PC-3 (cell line): Measurements from ENCODE around the gene PSMA8. TPM values are rescaled to one million over a fixed set of nuclear protein-coding genes. Genes with fewer than 3 reads are reported as not detected.
A peak's percentile ranks its signal among the peaks of the same experiment; 100 is the strongest.

Experiments
- ATAC-seq: fragments of 200-7000 bp; cut with Tn5 transposase; 2 replicates; pipeline ENCODE4 v1.9.1; 2020; ENCODE audit warnings: mild to moderate bottlenecking, moderate library complexity
- BruUV-seq: library from RNA; stranded (reverse); fragments of 400-500 nt; replicated peaks from 2 replicates; lab custom pipeline; 2021; lab: Mats Ljungman, UMichigan
- CTCF ChIA-PET: fragments of 300-600 bp; sonication (Branson Sonifier 250); formaldehyde crosslinking; loops from one replicate; lab custom pipeline; 2022; ENCODE audit warnings: antibody characterized with exemption; lab: Charles Lee
- POLR2A ChIA-PET: fragments of 300-600 bp; sonication (Branson Sonifier 250); formaldehyde crosslinking; loops from one replicate; lab custom pipeline; 2022; ENCODE audit warnings: antibody characterized with exemption; ENCODE audit not compliant: unreplicated experiment; lab: Charles Lee
- DNase-seq: peaks from one replicate; pipeline ENCODE4 v3.0.0-alpha.2; 2015
- H2AFZ ChIP-seq: fragments of 300-600 bp; sonication (generic); 2 replicates; pipeline ENCODE4 v1.6.0; 2016; ENCODE audit warnings: antibody characterized with exemption, low read length
- H3F3A ChIP-seq: fragments of 300-600 bp; sonication (generic); one replicate; pipeline ENCODE4 v1.6.0; 2017; ENCODE audit warnings: antibody characterized with exemption, low read length, control low read depth, mild to moderate bottlenecking; ENCODE audit not compliant: unreplicated experiment
- H3K27ac ChIP-seq: fragments of 300-600 bp; sonication (generic); 2 replicates; pipeline ENCODE4 v1.5.1; 2016; ENCODE audit warnings: mild to moderate bottlenecking, low read length
- H3K27me3 ChIP-seq: fragments of 300-600 bp; sonication (generic); 2 replicates; pipeline ENCODE4 v1.6.1; 2016; ENCODE audit warnings: low read length, mixed read lengths
- H3K36me3 ChIP-seq: fragments of 300-600 bp; sonication (generic); 2 replicates; pipeline ENCODE4 v1.6.1; 2016; ENCODE audit warnings: low read depth, mixed run types, low read length, mixed read lengths
- H3K4me1 ChIP-seq: fragments of 300-600 bp; sonication (generic); 2 replicates; pipeline ENCODE4 v1.5.1; 2016; ENCODE audit warnings: low read length; ENCODE audit not compliant: insufficient read depth
- H3K4me2 ChIP-seq: fragments of 300-600 bp; sonication (generic); 2 replicates; pipeline ENCODE4 v1.6.0; 2016; ENCODE audit warnings: low read length
- H3K4me3 ChIP-seq: fragments of 300-600 bp; sonication (generic); 2 replicates; pipeline ENCODE4 v1.5.1; 2016; ENCODE audit warnings: mild to moderate bottlenecking, low read length, mixed read lengths
- H3K79me2 ChIP-seq: fragments of 300-600 bp; sonication (generic); 2 replicates; pipeline ENCODE4 v1.6.1; 2017; ENCODE audit warnings: low read length, mixed read lengths
- H3K9ac ChIP-seq: fragments of 300-600 bp; sonication (generic); 2 replicates; pipeline ENCODE4 v1.6.0; 2016; ENCODE audit warnings: mild to moderate bottlenecking, low read length
- H3K9me2 ChIP-seq: fragments of 300-600 bp; sonication (generic); replicated peaks from 2 replicates; pipeline ENCODE4 v1.6.1; 2016; ENCODE audit warnings: mixed run types, low read length, mixed read lengths
- H3K9me3 ChIP-seq: fragments of 300-600 bp; sonication (generic); 2 replicates; pipeline ENCODE4 v1.6.1; 2016; ENCODE audit warnings: low read length, mixed read lengths
- H4K20me1 ChIP-seq: fragments of 300-600 bp; sonication (generic); 2 replicates; pipeline ENCODE4 v1.6.1; 2016; ENCODE audit warnings: low read length, mixed read lengths
- EZH2 ChIP-seq: fragments of 300-600 bp; sonication (generic); IDR thresholded peaks from one replicate; pipeline ENCODE4 v1.6.1; 2017; ENCODE audit warnings: antibody characterized with exemption, mild to moderate bottlenecking, low read length; ENCODE audit not compliant: unreplicated experiment
- EZH2phosphoT487 ChIP-seq: fragments of 300-600 bp; sonication (generic); IDR thresholded peaks from 2 replicates; pipeline ENCODE4 v1.6.1; 2018; ENCODE audit warnings: mild to moderate bottlenecking, antibody characterized with exemption, low read length, borderline replicate concordance
- intact Hi-C: fragments of 100-400 bp; cut with micrococcal nuclease; formaldehyde crosslinking; loops from 2 replicates; pipeline ENCODE4 v1.9.0; 2023
- total RNA-seq: library from RNA; depleted of rRNA; stranded (reverse); fragments of >200 nt; gene quantifications from 2 replicates; pipeline ENCODE4 v1.2.3, GENCODE V29; 2014
- TF ChIP-seq, protein P1 (sequence below): fragments of 300-600 bp; sonication (generic); conservative IDR thresholded peaks from 2 replicates; pipeline ENCODE4 v1.5.1; 2017; ENCODE audit warnings: antibody characterized with exemption, low read depth, mild to moderate bottlenecking, low read length

The PSMA8 gene
- total RNA-seq, 1 experiment from 2014 or later, result not detected

DNA sequence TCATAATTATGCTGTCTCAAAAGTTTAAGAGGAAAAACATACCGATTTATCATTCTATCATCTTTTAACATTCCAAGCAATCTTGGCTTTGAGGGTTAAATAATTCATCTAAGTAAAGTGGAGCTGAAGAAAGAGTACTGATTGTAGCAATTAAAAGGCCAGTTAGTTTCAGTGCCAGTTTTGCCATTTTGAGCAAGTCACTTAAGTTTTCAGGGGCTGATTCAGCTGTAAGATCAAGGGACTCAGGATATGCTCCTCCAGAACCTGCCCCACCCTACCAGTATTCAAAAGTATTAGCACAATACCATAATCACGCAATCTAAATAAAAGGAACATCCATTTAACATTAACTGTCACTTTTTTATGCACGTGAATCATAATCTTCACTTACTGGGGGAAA lies 45.2 kb upstream of the PSMA8 start:
- CTCF ChIA-PET, result no interaction called here
- Histone ChIP-seq H3K27ac (no peak overlapping the region), H3K9me3 (no peaks in the 10 kb centered on the region), H3K36me3 (peaks cover 33% of the 10 kb centered on the region), H2AFZ (no peak overlapping the region), H3K79me2 (peaks cover 67% of the 10 kb centered on the region), H3F3A (no peaks in the 10 kb centered on the region), H3K9ac (peak overlapping the region; percentile 89; the same call in 1 of the 2 replicates), H3K4me2 (peak overlapping the region; percentile 89), H3K9me2 (no peaks in the 10 kb centered on the region), H4K20me1 (peaks cover 23% of the 10 kb centered on the region), H3K4me1 (peaks cover 20% of the 10 kb centered on the region), H3K27me3 (no peaks in the 10 kb centered on the region), H3K4me3 (peak overlapping the region; percentile 99)
- DNase-seq (peak; percentile 23), ATAC-seq (no peak)
- intact Hi-C loops, result loop anchor here (2.0 kb wide), 2 partner anchors 16 to 138 kb away; partner anchors contain the start of gene TAF4B
- no TSS peak for BruUV-seq
- TF ChIP-seq EZH2 (no peak), EZH2phosphoT487 (no peak)
- TF ChIP-seq, protein P1, sequence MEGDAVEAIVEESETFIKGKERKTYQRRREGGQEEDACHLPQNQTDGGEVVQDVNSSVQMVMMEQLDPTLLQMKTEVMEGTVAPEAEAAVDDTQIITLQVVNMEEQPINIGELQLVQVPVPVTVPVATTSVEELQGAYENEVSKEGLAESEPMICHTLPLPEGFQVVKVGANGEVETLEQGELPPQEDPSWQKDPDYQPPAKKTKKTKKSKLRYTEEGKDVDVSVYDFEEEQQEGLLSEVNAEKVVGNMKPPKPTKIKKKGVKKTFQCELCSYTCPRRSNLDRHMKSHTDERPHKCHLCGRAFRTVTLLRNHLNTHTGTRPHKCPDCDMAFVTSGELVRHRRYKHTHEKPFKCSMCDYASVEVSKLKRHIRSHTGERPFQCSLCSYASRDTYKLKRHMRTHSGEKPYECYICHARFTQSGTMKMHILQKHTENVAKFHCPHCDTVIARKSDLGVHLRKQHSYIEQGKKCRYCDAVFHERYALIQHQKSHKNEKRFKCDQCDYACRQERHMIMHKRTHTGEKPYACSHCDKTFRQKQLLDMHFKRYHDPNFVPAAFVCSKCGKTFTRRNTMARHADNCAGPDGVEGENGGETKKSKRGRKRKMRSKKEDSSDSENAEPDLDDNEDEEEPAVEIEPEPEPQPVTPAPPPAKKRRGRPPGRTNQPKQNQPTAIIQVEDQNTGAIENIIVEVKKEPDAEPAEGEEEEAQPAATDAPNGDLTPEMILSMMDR, result no peak
- POLR2A ChIA-PET, result no interaction called here

DNA sequence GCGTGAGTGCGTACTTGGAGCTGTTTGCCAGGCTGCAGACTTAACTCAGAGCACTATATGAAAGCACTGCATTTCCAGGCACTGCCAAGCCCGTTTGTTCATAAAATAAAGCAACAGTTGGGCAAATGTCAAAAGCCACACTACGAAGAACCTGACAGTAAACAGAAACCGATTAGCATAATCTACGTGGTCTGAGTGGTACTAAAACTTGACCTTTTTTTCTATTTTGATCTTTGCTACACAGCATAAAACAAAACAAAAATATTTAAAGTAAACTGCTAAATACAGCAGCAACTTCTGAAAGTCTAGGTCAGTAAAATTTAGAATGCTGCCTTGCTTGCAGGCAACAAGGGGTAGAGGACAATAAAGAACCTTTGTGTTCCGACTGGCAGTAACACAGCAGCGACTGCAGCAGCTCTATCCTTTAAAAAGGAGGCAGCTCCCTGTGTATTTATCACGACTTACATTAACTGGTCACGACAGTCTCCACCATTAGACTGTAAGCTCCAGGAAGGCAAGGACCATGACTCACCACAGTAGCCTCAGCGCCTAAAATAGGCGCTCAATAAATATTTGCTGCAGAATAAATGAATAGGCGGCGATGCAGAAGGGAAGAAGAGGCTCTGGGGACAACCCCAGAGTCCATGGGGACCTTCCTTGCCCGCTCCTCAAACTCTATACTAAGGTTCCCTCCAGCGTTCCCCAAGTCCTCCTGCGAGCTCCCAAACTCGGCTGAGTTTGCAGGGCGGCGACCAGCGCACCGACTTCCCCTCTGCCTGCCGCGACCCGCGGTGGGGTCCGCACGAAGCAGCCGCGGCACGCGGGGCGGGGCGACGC lies 44.2 kb upstream of the PSMA8 start:
- Histone ChIP-seq H3K9me3 (no peaks in the 10 kb centered on the region), H3K9ac (peak overlapping the region; percentile 89), H3K4me3 (peak overlapping the region; percentile 99), H3K27ac (peak overlapping the region; percentile 73), H3K4me2 (peak overlapping the region; percentile 89), H3K27me3 (no peaks in the 10 kb centered on the region), H3K79me2 (peaks cover 58% of the 10 kb centered on the region), H4K20me1 (peaks cover 23% of the 10 kb centered on the region), H3K9me2 (no peaks in the 10 kb centered on the region), H3K4me1 (peaks cover 20% of the 10 kb centered on the region), H3K36me3 (peaks cover 26% of the 10 kb centered on the region), H3F3A (no peaks in the 10 kb centered on the region), H2AFZ (peak overlapping the region; percentile 90)
- TF ChIP-seq EZH2 (no peak), EZH2phosphoT487 (no peak)
- TF ChIP-seq, protein P1, result no peak
- peak; percentile 20 for DNase-seq
- intact Hi-C loops, result loop anchor here (2.0 kb wide), 3 partner anchors 17 to 459 kb away; partner anchors contain the start of genes KCTD1 and TAF4B
- ChIA-PET POLR2A (no interaction called here), CTCF (no interaction called here)
- BruUV-seq, result TSS peak; percentile 23
- peak; percentile 2 for ATAC-seq
